ENCODE results near the gene ELFN2.

The ELFN2 gene

DNA sequence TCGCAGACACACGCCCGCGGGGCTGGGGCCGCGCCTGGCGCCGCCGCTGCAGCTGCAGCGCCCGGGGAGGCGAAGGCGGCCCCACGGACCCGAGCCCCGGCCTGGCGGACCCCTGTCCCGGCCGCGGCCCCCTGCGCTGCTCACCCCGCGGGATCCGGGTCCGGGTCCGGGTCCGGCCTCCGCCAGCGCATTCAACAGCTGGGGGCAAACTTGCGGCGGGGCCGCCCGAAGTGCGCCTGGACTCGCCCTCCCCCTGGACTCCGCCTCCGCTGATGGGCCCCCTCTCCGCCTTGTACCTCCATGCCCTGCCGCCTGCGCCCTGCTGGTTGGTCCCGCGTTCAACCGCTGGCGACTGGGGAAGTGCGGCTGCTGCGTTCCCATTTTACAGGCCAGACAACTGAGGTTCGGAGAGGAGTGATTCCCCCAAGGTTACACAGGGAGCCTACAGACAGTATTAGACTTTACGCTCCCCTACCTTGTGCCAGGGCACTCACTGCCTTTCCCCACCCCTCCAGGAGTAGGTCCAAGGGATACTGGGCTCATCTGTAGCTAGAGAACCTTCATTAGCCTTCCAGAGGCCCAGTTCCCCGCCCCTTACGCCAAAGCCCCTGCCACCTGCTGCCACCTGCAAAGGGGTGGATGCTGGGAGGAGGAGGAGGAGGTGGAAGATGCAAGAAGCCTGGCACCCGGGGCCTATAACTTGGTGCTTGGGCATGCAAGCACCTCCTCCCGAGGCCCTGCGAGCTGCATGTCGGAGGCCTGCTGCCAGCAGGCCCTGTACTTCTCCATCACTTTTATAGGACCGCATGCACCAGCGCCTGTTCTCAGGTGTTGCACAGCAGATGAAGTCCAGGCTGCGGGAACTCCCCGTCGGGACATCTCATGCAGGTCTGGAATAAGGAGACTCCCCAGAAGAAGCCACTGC, 694 bp upstream of the ELFN2 start:
- TF ChIP-seq SP3 (tag by site-specific recombination; IDR thresholded peaks at IDR 0.05) (no peak), KLF8 (tag by site-specific recombination; IDR thresholded peaks at IDR 0.05) (peak; percentile 17; the same call in 1 of the 2 replicates)
- CTCF ChIA-PET: interaction anchor here (0.5 to 5.4 kb wide), 12 partner anchors 10 to 1485 kb away, joined by 3 to 59 read pairs (median 4); no protein-coding TSS in a partner anchor
- Histone ChIP-seq H3K4me3 (ENCODE audit: low read depth, low read length) (peak overlapping the region; percentile 61), H3K4me1 (ENCODE audit: control insufficient read depth, insufficient read depth, low read length) (no peaks in the 10 kb centered on the region), H3K27ac (ENCODE audit: extremely low read depth, low read depth, low read length) (no peak overlapping the region; the same call in 1 of the 2 replicates), H3K36me3 (ENCODE audit: control insufficient read depth in 2 of 2, insufficient read depth in 1 of 2, low read length in 2 of 2) (no peaks in the 10 kb centered on the region), H3K9me3 (ENCODE audit: control insufficient read depth, insufficient read depth, low read depth, low read length) (no peaks in the 10 kb centered on the region)
- POLR2A ChIA-PET: interaction anchor here (0.6 kb wide), 1 partner anchor 88 kb away, joined by 3 read pairs; no protein-coding TSS in a partner anchor

- ChIA-PET POLR2A (no interaction called here), CTCF (interaction anchor here (0.6 to 0.9 kb wide), 3 partner anchors 71 to 644 kb away, joined by 3 to 4 read pairs (median 3); no protein-coding TSS in a partner anchor)
- TF ChIP-seq OSR2 (tag by site-specific recombination; IDR thresholded peaks at IDR 0.05) (no peak), ZNF664 (tag by site-specific recombination; IDR thresholded peaks at IDR 0.05) (no peak), ZNF266 (tag by site-specific recombination; IDR thresholded peaks at IDR 0.05; ENCODE audit: low read depth) (no peak), KLF17 (tag by site-specific recombination; IDR thresholded peaks at IDR 0.05) (no peak), PRDM4 (tag by site-specific recombination; IDR thresholded peaks at IDR 0.05) (no peak), ZNF585B (tag by site-specific recombination; IDR thresholded peaks at IDR 0.05) (no peak), HOXA7 (CRISPR knock-in tag; IDR thresholded peaks at IDR 0.05; ENCODE audit: borderline replicate concordance) (no peak), WT1 (tag by site-specific recombination; IDR thresholded peaks at IDR 0.05) (no peak), ZNF174 (tag by site-specific recombination; IDR thresholded peaks at IDR 0.05) (no peak), ZNF221 (tag by site-specific recombination; IDR thresholded peaks at IDR 0.05; ENCODE audit: borderline replicate concordance) (no peak)
- TF ChIP-seq, protein P1, sequence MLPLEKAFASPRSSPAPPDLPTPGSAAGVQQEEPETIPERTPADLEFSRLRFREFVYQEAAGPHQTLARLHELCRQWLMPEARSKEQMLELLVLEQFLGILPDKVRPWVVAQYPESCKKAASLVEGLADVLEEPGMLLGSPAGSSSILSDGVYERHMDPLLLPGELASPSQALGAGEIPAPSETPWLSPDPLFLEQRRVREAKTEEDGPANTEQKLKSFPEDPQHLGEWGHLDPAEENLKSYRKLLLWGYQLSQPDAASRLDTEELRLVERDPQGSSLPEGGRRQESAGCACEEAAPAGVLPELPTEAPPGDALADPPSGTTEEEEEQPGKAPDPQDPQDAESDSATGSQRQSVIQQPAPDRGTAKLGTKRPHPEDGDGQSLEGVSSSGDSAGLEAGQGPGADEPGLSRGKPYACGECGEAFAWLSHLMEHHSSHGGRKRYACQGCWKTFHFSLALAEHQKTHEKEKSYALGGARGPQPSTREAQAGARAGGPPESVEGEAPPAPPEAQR (tag by site-specific recombination; IDR thresholded peaks at IDR 0.05): no peak
- TF ChIP-seq, protein P2, sequence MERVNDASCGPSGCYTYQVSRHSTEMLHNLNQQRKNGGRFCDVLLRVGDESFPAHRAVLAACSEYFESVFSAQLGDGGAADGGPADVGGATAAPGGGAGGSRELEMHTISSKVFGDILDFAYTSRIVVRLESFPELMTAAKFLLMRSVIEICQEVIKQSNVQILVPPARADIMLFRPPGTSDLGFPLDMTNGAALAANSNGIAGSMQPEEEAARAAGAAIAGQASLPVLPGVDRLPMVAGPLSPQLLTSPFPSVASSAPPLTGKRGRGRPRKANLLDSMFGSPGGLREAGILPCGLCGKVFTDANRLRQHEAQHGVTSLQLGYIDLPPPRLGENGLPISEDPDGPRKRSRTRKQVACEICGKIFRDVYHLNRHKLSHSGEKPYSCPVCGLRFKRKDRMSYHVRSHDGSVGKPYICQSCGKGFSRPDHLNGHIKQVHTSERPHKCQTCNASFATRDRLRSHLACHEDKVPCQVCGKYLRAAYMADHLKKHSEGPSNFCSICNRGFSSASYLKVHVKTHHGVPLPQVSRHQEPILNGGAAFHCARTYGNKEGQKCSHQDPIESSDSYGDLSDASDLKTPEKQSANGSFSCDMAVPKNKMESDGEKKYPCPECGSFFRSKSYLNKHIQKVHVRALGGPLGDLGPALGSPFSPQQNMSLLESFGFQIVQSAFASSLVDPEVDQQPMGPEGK (tag by site-specific recombination; IDR thresholded peaks at IDR 0.05): no peak
- Histone ChIP-seq H3K36me3 (ENCODE audit: control insufficient read depth in 2 of 2, insufficient read depth in 1 of 2, low read length in 2 of 2) (no peaks in the 10 kb centered on the region), H3K4me3 (ENCODE audit: low read depth, low read length) (peak overlapping the region; percentile 61), H3K27ac (ENCODE audit: extremely low read depth, low read depth, low read length) (no peak overlapping the region), H3K4me1 (ENCODE audit: control insufficient read depth, insufficient read depth, low read length) (no peaks in the 10 kb centered on the region), H3K9me3 (ENCODE audit: control insufficient read depth, insufficient read depth, low read depth, low read length) (no peaks in the 10 kb centered on the region)
Measured at GRCh38 chr22:37426706-37427134, 559 bp downstream of the ELFN2 start.
